GM19467 (cell line): ENCODE measurements around the gene DKKL1.

Source experiments
- ATAC-seq: cut with Tn5 transposase; IDR thresholded peaks from one replicate; pipeline ENCODE4 v1.9.1; 2021; ENCODE audit warnings: mild to moderate bottlenecking, moderate library complexity; ENCODE audit not compliant: unreplicated experiment

The DKKL1 gene

GRCh38 chr19:49418511-49418910, 54.8 kb downstream of the DKKL1 start:
- ATAC-seq: no peak

DNA sequence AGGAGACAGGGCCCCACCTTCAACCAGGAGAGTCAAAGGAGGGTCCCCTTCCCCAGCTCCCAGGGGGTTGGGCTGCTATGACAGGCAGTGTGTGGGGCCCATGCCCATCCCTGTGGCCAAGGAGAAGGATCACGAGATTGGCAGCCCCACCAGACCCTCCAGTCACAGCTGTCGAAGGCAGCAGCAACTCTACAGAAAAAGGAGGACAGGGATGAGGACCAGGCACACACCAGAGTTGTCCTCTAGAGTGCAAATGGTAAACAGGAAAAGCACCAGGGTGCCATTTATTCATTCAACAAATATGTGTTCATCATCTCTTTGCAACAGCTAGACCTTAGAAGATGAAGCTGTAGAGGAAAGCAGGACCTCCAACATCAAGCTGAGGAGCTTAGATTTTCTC, 55.5 kb downstream of the DKKL1 start:
- ATAC-seq: no peak

DNA sequence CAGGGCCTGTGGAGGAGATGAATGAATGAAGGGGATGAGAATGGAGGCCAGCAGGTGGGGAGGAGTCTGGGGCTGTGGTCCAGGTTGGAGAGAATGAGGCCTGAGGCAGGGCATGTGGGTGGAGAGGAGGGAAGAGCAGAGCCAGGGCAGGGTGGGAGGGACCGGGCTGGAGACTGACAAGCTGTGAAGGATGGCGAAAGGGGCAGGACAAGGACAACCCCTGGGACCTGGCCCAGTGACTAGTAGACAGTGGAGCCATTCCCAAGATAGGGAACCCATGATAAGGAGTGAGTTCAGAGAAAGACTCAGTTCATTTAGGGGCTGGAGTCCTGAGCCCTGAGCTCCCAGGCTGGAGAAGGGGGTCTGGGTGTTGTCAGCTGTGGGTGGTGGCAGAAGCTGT, 56.5 kb downstream of the DKKL1 start:
- ATAC-seq: no peak

- ATAC-seq: no peak
Observed at GRCh38 chr19:49421039-49421877, 57.6 kb downstream of the DKKL1 start.

DNA sequence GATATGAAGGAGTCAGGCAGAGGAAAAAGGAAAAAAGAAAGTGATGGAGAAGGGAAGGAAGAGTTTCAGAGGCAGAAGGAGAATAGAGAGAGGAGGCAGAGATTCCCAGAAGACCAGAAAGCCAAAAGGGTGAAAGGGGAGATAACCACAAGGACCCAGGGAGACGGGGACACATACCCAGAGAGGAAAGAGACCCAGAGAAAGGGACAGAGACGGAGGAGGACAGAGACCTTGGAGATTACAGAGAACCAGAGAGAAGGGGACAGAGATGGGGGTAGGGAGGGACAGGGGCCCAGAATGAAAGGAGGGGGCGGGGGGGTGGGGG, 58.2 kb downstream of the DKKL1 start:
- no peak for ATAC-seq

- no peak for ATAC-seq
Observed at GRCh38 chr19:49422407-49423070, 58.9 kb downstream of the DKKL1 start.

- no peak for ATAC-seq
Observed at GRCh38 chr19:49423071-49423984, 59.7 kb downstream of the DKKL1 start, which contains the start of gene PTH2. PTH2 (minus strand) TSS chr19:49423441; CDS start chr19:49423339, 102 bp downstream.

DNA sequence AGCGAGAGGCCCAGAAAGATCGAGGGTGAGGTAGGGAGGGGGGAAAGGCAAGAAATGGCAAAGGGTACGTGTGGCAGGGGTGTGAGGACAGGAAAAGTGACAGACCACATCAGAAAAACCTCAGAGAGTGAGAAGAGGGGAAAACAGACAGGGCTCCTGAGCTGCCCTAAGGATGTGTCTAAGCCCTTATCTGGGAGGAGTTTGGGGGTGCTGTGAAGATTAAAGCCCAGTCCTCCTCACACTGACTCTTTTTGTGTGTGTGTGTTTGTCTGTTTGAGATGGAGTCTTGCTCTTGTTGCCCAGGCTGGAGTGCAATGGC, 60.3 kb downstream of the DKKL1 start:
- ATAC-seq: no peak
